Neural cell (in vitro differentiated cells): ENCODE data around the gene RORC. TPM values are rescaled to one million over a fixed set of nuclear protein-coding genes. Genes with fewer than 3 reads are reported as not detected.

ENCODE experiments used
- H2AFZ ChIP-seq: fragments of 200-600, 300-800 bp; sonication (generic), shearing (Covaris generic); 2 replicates; pipeline ENCODE4 v1.6.0; 2014; ENCODE audit warnings: low read depth, mild to moderate bottlenecking, antibody characterized with exemption, low read length, moderate library complexity
- H3F3A ChIP-seq: fragments of 200-600 bp; shearing (Covaris generic); 2 replicates; pipeline ENCODE4 v1.6.1; 2016; ENCODE audit warnings: mild to moderate bottlenecking, moderate library complexity, mixed read lengths, antibody characterized with exemption, low read length; ENCODE audit not compliant: insufficient read depth, poor library complexity, severe bottlenecking
- H3K27ac ChIP-seq: fragments of 200-600, 300-800 bp; sonication (generic), shearing (Covaris generic); 2 replicates; pipeline ENCODE4 v1.5.1; 2014; ENCODE audit warnings: mild to moderate bottlenecking, low read length, moderate library complexity
- H3K27me3 ChIP-seq: fragments of 300-800, 200-600 bp; sonication (generic), shearing (Covaris generic); 2 replicates; pipeline ENCODE4 v1.6.0; 2014; ENCODE audit warnings: mild to moderate bottlenecking, low read depth, low read length, moderate library complexity; ENCODE audit not compliant: insufficient read depth
- H3K36me3 ChIP-seq: fragments of 300-800, 200-600 bp; sonication (generic), shearing (Covaris generic); 2 replicates; pipeline ENCODE4 v1.5.1; 2014; ENCODE audit warnings: mild to moderate bottlenecking, antibody characterized with exemption, low read length, moderate library complexity; ENCODE audit not compliant: insufficient read depth
- H3K4me2 ChIP-seq: fragments of 300-800, 200-600 bp; sonication (generic), shearing (Covaris generic); 2 replicates; pipeline ENCODE4 v1.6.0; 2014; ENCODE audit warnings: mild to moderate bottlenecking, low read length
- H3K4me3 ChIP-seq: fragments of 300-800, 200-600 bp; sonication (generic), shearing (Covaris generic); 2 replicates; pipeline ENCODE4 v1.5.1; 2014; ENCODE audit warnings: mild to moderate bottlenecking, low read length, moderate library complexity
- H3K79me2 ChIP-seq: fragments of 200-600 bp; shearing (Covaris generic); replicated peaks from 2 replicates; pipeline ENCODE4 v1.6.0; 2014; ENCODE audit warnings: mild to moderate bottlenecking, low read length, moderate library complexity; ENCODE audit not compliant: insufficient read depth
- H3K9ac ChIP-seq: fragments of 300-800, 200-600 bp; sonication (generic), shearing (Covaris generic); 2 replicates; pipeline ENCODE4 v1.6.1; 2016; ENCODE audit warnings: mild to moderate bottlenecking, low read length, mixed read lengths
- H3K9me2 ChIP-seq: fragments of 200-600 bp; shearing (Covaris generic); 2 replicates; pipeline ENCODE4 v1.6.1; 2016; ENCODE audit warnings: mild to moderate bottlenecking, low read length, mixed read lengths; ENCODE audit not compliant: insufficient read depth
- H3K9me3 ChIP-seq: fragments of 200-600, 300-800 bp; sonication (generic), shearing (Covaris generic); 2 replicates; pipeline ENCODE4 v1.6.1; 2016; ENCODE audit warnings: mild to moderate bottlenecking, mixed run types, low read length, moderate library complexity, mixed read lengths
- H4K20me1 ChIP-seq: fragments of 200-600 bp; shearing (Covaris generic); 2 replicates; pipeline ENCODE4 v1.6.1; 2016; ENCODE audit warnings: mild to moderate bottlenecking, mixed run types; ENCODE audit not compliant: insufficient read depth
- CTCF ChIP-seq: fragments of 450-650 bp; IDR thresholded peaks from 2 replicates; pipeline ENCODE4 v1.5.1; 2014; ENCODE audit warnings: antibody characterized with exemption, mild to moderate bottlenecking, moderate library complexity; ENCODE audit not compliant: poor library complexity, severe bottlenecking
- EP300 ChIP-seq: fragments of 450-650 bp; conservative IDR thresholded peaks from 2 replicates; pipeline ENCODE4 v1.6.1; 2014; ENCODE audit warnings: antibody characterized with exemption, mild to moderate bottlenecking, moderate library complexity; ENCODE audit not compliant: poor library complexity, severe bottlenecking
- EZH2 ChIP-seq: fragments of 200-600, 300-800 bp; shearing (Covaris generic), sonication (generic); IDR thresholded peaks from 2 replicates; pipeline ENCODE4 v1.6.1; 2014; ENCODE audit warnings: antibody characterized with exemption, low read length, borderline replicate concordance, mild to moderate bottlenecking; ENCODE audit not compliant: insufficient read depth, poor library complexity, severe bottlenecking
- MXI1 ChIP-seq: fragments of 450-650 bp; conservative IDR thresholded peaks from 2 replicates; pipeline ENCODE4 v1.6.1; 2014; ENCODE audit warnings: antibody characterized with exemption, mild to moderate bottlenecking; ENCODE audit not compliant: poor library complexity, severe bottlenecking
- POLR2AphosphoS5 ChIP-seq: IDR thresholded peaks from 2 replicates; pipeline ENCODE4 v1.6.1; 2012
- RAD21 ChIP-seq: fragments of 450-650 bp; conservative IDR thresholded peaks from 2 replicates; pipeline ENCODE4 v1.6.1; 2014; ENCODE audit warnings: antibody characterized with exemption, mild to moderate bottlenecking, moderate library complexity
- REST ChIP-seq: IDR thresholded peaks from 2 replicates; pipeline ENCODE4 v1.6.1; 2012; ENCODE audit warnings: borderline replicate concordance
- SMC3 ChIP-seq: fragments of 450-650 bp; conservative IDR thresholded peaks from 2 replicates; pipeline ENCODE4 v1.6.1; 2014; ENCODE audit warnings: antibody characterized with exemption, mild to moderate bottlenecking, moderate library complexity; ENCODE audit not compliant: poor library complexity
- TAF1 ChIP-seq: IDR thresholded peaks from 2 replicates; pipeline ENCODE4 v1.6.1; 2012; ENCODE audit warnings: low read depth
- polyA plus RNA-seq: library from polyadenylated mRNA; depleted of rRNA; stranded (reverse); fragments of >200 nt; gene quantifications from 2 replicates; pipeline ENCODE4 v1.2.3, GENCODE V29; 2014

The RORC gene
- polyA plus RNA-seq, 1 donor from 2014 or later = 0.45 TPM

DNA sequence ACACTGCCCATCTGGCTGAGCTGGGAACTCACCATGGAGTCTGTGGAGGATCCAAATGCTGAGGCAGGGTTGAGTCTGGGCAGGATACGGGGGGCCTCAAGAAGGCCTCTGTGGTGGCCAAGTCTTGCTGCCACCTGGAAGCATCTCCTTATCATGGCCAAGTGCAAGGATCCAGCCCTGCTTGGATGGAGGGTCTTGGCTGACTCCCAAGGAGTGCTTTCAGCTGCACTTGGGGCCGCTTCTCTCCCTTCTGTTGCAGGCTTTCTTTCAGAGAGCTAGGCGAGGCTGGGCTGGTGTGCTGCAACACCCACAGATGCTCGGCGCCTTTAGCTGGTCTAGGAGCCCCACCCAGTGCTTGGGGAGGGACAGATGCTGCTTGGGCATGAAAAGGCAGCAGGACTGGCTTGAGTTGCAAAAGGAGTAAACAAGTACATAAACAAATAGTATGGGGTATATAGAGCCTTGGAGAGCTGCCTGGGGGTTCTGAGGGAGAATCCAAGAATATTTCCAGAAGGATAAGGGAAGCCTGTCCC is 21.9 kb upstream of the RORC start, which contains the start of gene THEM5:
Gene THEM5 (minus strand): TSS at position 302 of the 533 bp plus-strand sequence. CDS start 147 bp downstream, at position 155.
- Histone ChIP-seq H3K4me2 (no peak within 1 kb of the TSS), H3K27me3 (no peaks in the 10 kb centered on the region), H3K36me3 (no peaks in the 10 kb centered on the region), H3K9ac (no peak within 1 kb of the TSS), H3K9me3 (no peaks in the 10 kb centered on the region), H3K79me2 (no peaks in the 10 kb centered on the region), H2AFZ (no peak within 1 kb of the TSS), H3F3A (no peaks in the 10 kb centered on the region), H3K9me2 (no peaks in the 10 kb centered on the region), H3K27ac (no peak within 1 kb of the TSS), H4K20me1 (no peaks in the 10 kb centered on the region), H3K4me3 (no peak within 1 kb of the TSS)
- TF ChIP-seq SMC3 (no peak), CTCF (no peak), EZH2 (no peak), TAF1 (no peak), MXI1 (no peak), POLR2AphosphoS5 (no peak)

GRCh38 chr1:151852733-151853132 is 21.1 kb upstream of the RORC start:
- TF ChIP-seq TAF1 (no peak), EZH2 (no peak), EP300 (no peak), SMC3 (no peak), POLR2AphosphoS5 (no peak), CTCF (no peak), RAD21 (no peak), REST (no peak), MXI1 (no peak)
- Histone ChIP-seq H3K36me3 (no peaks in the 10 kb centered on the region), H3K4me2 (no peak overlapping the region), H3K9ac (no peak overlapping the region), H3F3A (no peaks in the 10 kb centered on the region), H4K20me1 (no peaks in the 10 kb centered on the region), H3K27ac (no peak overlapping the region), H3K79me2 (no peaks in the 10 kb centered on the region), H3K9me2 (no peaks in the 10 kb centered on the region), H3K27me3 (no peaks in the 10 kb centered on the region), H3K4me3 (no peak overlapping the region), H3K9me3 (no peaks in the 10 kb centered on the region), H2AFZ (no peak overlapping the region)
